CD14-positive monocyte (primary cell): ENCODE measurements around the gene CYP4F8. TPM values are rescaled to one million over a fixed set of nuclear protein-coding genes. Genes with fewer than 3 reads are reported as not detected.
"Not testable (repeated sequence)": the region's sequence is repeated elsewhere in the genome, so short reads cannot be mapped to it uniquely, and the experiment has no call there.

Source experiments
- DNase-seq, 3 donors: peaks; one replicate each; pipeline ENCODE4 v3.0.0-alpha.2; 2011 to 2022
- H2AFZ ChIP-seq: 2 replicates; pipeline ENCODE4 v1.6.0; 2012; ENCODE audit warnings: mild to moderate bottlenecking, low read depth, low read length, inconsistent platforms; ENCODE audit not compliant: insufficient read depth, poor library complexity, severe bottlenecking
- H3K27ac ChIP-seq, 2 donors: 1 replicate in 1 of 2; 2 replicates in 1 of 2; pipeline ENCODE4 v1.5.1; 2012 to 2013; ENCODE audit warnings: low read length in 2 of 2, control low read depth in 1 of 2, inconsistent platforms in 1 of 2, low read depth in 1 of 2, mild to moderate bottlenecking in 1 of 2
- H3K27me3 ChIP-seq, 2 donors: one replicate each; pipeline versions ENCODE4 v1.6.0 to v1.6.1; 2011 to 2013; ENCODE audit warnings: low read length in 2 of 2; ENCODE audit not compliant: control insufficient read depth in 2 of 2, insufficient read depth in 2 of 2
- H3K36me3 ChIP-seq, 2 donors: replicated peaks in 1 of 2; 1 replicate in 1 of 2; 2 replicates in 1 of 2; pipeline versions ENCODE4 v1.5.1 to v1.6.1; 2012 to 2013; ENCODE audit warnings: low read length in 2 of 2, control low read depth in 1 of 2, inconsistent platforms in 1 of 2, mild to moderate bottlenecking in 1 of 2; ENCODE audit not compliant: insufficient read depth in 2 of 2, control insufficient read depth in 1 of 2
- H3K4me1 ChIP-seq, 2 donors: 1 replicate in 1 of 2; 2 replicates in 1 of 2; pipeline versions ENCODE4 v1.5.1 to v1.6.1; 2012 to 2013; ENCODE audit warnings: low read length in 2 of 2, control low read depth in 1 of 2, inconsistent platforms in 1 of 2, mild to moderate bottlenecking in 1 of 2, moderate library complexity in 1 of 2; ENCODE audit not compliant: insufficient read depth in 2 of 2, control insufficient read depth in 1 of 2
- H3K4me2 ChIP-seq: replicated peaks from 2 replicates; pipeline ENCODE3; 2012; ENCODE audit warnings: low read length, moderate library complexity, mild to moderate bottlenecking; ENCODE audit not compliant: poor library complexity, severe bottlenecking; ENCODE audit errors: extremely low read depth
- H3K4me3 ChIP-seq, 3 experiments: fragments of 200-600 bp in 1 of 3; sonication (generic) in 1 of 3; replicated peaks in 1 of 3; 1 replicate in 2 of 3; 2 replicates in 1 of 3; pipeline ENCODE4 v1.5.1; 2011 to 2013; ENCODE audit warnings: low read length in 3 of 3, mild to moderate bottlenecking in 3 of 3, control low read depth in 2 of 3, low read depth in 2 of 3, inconsistent platforms in 1 of 3, moderate library complexity in 1 of 3
- H3K79me2 ChIP-seq: 2 replicates; pipeline ENCODE4 v1.6.0; 2012; ENCODE audit warnings: mild to moderate bottlenecking, control low read depth, inconsistent platforms, low read length, moderate library complexity; ENCODE audit not compliant: insufficient read depth
- H3K9ac ChIP-seq: 2 replicates; pipeline ENCODE4 v1.6.0; 2017; ENCODE audit warnings: low read length, mild to moderate bottlenecking; ENCODE audit not compliant: insufficient read depth, poor library complexity, severe bottlenecking
- H3K9me3 ChIP-seq, 2 donors: replicated peaks in 1 of 2; 1 replicate in 1 of 2; 2 replicates in 1 of 2; pipeline versions ENCODE4 v1.5.1 to v1.6.1; 2012 to 2013; ENCODE audit warnings: low read length in 2 of 2, control low read depth in 1 of 2; ENCODE audit not compliant: control insufficient read depth in 1 of 2, insufficient read depth in 1 of 2
- H4K20me1 ChIP-seq: 2 replicates; pipeline ENCODE4 v1.6.0; 2012; ENCODE audit warnings: mild to moderate bottlenecking, low read length, control low read depth, moderate library complexity; ENCODE audit not compliant: insufficient read depth
- H3K27ac Mint-ChIP-seq, 7 donors: one replicate each; pipeline ENCODE4 v1.8.0; 2020; ENCODE audit warnings: mild to moderate bottlenecking in 7 of 7, mixed read lengths in 7 of 7, moderate library complexity in 6 of 7, inconsistent platforms in 2 of 7
- H3K27me3 Mint-ChIP-seq, 3 donors: one replicate each; pipeline ENCODE4 v1.8.0; 2021 to 2022; ENCODE audit warnings: low read depth in 3 of 3, mild to moderate bottlenecking in 3 of 3, mixed read lengths in 3 of 3, moderate library complexity in 3 of 3, inconsistent platforms in 1 of 3
- H3K36me3 Mint-ChIP-seq, 2 donors: one replicate each; pipeline ENCODE4 v1.8.0; 2020; ENCODE audit warnings: mixed read lengths in 2 of 2, inconsistent platforms in 1 of 2, mild to moderate bottlenecking in 1 of 2
- H3K4me1 Mint-ChIP-seq: one replicate; pipeline ENCODE4 v1.8.0; 2020; ENCODE audit warnings: mild to moderate bottlenecking, mixed read lengths
- H3K4me3 Mint-ChIP-seq, 2 donors: one replicate each; pipeline ENCODE4 v1.8.0; 2020; ENCODE audit warnings: mild to moderate bottlenecking in 2 of 2, mixed read lengths in 2 of 2, moderate library complexity in 1 of 2
- H3K9me3 Mint-ChIP-seq, 7 donors: one replicate each; pipeline ENCODE4 v1.8.0; 2020 to 2022; ENCODE audit warnings: mixed read lengths in 7 of 7, mild to moderate bottlenecking in 6 of 7, moderate library complexity in 6 of 7, inconsistent platforms in 2 of 7
- WGBS: methylation state at CpG from one replicate; pipeline ENCODE4 v1.1.5; 2013; ENCODE audit warnings: missing lambda C conversion rate; ENCODE audit not compliant: insufficient coverage; 5-methylcytosine and 5-hydroxymethylcytosine counted together
- intact Hi-C, 2 donors: fragments of 100-400 bp; cut with micrococcal nuclease; formaldehyde crosslinking; loops; one replicate each; pipeline versions ENCODE4 v1.15.0 to v1.15.1; 2023
- polyA plus RNA-seq, 3 donors: library from polyadenylated mRNA; depleted of rRNA in 1 of 3; unstranded in 2 of 3; stranded (reverse) in 1 of 3; fragments of 300-500 nt in 2 of 3; fragments of >200 nt in 1 of 3; fragmentation: Illumina TruSeq in 2 of 3; gene quantifications; 1 replicate in 2 of 3; 2 replicates in 1 of 3; pipeline ENCODE4 v1.2.3, GENCODE V29; 2012 to 2021
- TF ChIP-seq, protein P1 (sequence below): fragments of 200-600 bp; IDR thresholded peaks from one replicate; pipeline ENCODE4 v1.8.0; 2022; ENCODE audit warnings: antibody characterized with exemption, mild to moderate bottlenecking

The CYP4F8 gene
- polyA plus RNA-seq, 3 donors = not detected

DNA sequence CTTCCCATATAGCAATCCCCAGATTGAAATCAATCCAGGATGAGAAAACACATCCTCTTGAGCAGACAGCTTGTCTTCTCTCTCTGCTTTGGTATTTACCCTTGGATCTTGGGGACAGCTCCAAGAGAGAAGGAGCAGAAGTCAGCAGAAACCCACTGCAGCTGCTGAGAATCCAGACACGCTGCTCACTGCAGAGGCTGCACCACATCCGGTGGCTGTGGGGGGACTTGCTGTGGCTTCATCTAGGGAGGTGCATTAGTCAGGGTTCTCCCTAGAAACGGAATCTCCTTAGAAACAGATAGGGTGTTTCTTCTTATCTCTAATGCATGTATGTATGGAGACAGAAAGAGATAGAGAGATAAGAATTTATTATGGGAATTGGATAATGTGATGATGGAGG, 60.5 kb downstream of the CYP4F8 start:
- no peak for DNase-seq
- no peaks in the 10 kb centered on the region for H3K36me3 Mint-ChIP-seq

DNA sequence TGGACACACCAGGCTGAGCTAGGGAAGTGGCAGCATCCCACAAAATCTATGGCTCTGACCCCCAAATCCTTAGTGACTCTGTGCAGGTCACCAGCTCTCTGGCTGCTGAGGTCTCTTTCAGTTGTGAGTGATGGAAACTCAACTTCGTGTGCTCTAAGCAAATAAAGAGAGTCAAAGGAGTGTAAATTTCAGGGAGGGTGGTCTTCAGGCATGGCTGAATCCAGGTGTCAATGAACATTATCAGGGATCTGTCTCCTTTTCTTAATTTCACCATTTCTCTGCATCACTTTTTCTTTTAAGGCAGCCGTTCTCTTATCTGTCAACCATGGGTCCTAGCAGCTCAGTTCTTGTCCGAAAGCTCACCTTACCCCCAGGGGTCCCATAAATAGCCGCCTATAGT, 64.1 kb downstream of the CYP4F8 start:
- Mint-ChIP-seq H3K36me3 (no peaks in the 10 kb centered on the region), H3K4me1 (no peaks in the 10 kb centered on the region), H3K27me3 (peaks cover 11 to 19% (median 11%) of the 10 kb centered on the region in 3 donors), H3K9me3 (peaks cover 0 to 3% (median 0%) of the 10 kb centered on the region in 7 donors), H3K27ac (no peak overlapping the region), H3K4me3 (no peak overlapping the region)
- H3K9ac ChIP-seq = no peak overlapping the region
- H3K36me3 ChIP-seq = no peaks in the 10 kb centered on the region
- no peaks in the 10 kb centered on the region for H3K79me2 ChIP-seq
- H3K27ac ChIP-seq = no peak overlapping the region
- peaks cover 0 to 3% of the 10 kb centered on the region in 2 donors for H3K27me3 ChIP-seq
- no peak for DNase-seq
- no peak overlapping the region for H3K4me2 ChIP-seq
- TF ChIP-seq, protein P1, sequence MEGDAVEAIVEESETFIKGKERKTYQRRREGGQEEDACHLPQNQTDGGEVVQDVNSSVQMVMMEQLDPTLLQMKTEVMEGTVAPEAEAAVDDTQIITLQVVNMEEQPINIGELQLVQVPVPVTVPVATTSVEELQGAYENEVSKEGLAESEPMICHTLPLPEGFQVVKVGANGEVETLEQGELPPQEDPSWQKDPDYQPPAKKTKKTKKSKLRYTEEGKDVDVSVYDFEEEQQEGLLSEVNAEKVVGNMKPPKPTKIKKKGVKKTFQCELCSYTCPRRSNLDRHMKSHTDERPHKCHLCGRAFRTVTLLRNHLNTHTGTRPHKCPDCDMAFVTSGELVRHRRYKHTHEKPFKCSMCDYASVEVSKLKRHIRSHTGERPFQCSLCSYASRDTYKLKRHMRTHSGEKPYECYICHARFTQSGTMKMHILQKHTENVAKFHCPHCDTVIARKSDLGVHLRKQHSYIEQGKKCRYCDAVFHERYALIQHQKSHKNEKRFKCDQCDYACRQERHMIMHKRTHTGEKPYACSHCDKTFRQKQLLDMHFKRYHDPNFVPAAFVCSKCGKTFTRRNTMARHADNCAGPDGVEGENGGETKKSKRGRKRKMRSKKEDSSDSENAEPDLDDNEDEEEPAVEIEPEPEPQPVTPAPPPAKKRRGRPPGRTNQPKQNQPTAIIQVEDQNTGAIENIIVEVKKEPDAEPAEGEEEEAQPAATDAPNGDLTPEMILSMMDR = no peak
- no peaks in the 10 kb centered on the region for H3K9me3 ChIP-seq
- no CpG with 5 or more reads among the region's 4 CpGs for WGBS
- no peaks in the 10 kb centered on the region for H4K20me1 ChIP-seq
- H3K4me3 ChIP-seq = no peak overlapping the region
- H3K4me1 ChIP-seq = no peaks in the 10 kb centered on the region
- intact Hi-C loops = no loop called here
- no peak overlapping the region for H2AFZ ChIP-seq

More for the DNA sequence above, 60.5 kb downstream of the CYP4F8 start:
- Mint-ChIP-seq H3K4me1 (peaks cover 9% of the 10 kb centered on the region), H3K27ac (no peak overlapping the region), H3K27me3 (peaks cover 8 to 13% (median 12%) of the 10 kb centered on the region in 3 donors), H3K4me3 (no peak overlapping the region), H3K9me3 (peaks cover 0 to 3% (median 0%) of the 10 kb centered on the region in 7 donors)
- Histone ChIP-seq H3K27ac (no peak overlapping the region), H3K4me2 (no peak overlapping the region), H3K79me2 (no peaks in the 10 kb centered on the region), H2AFZ (no peak overlapping the region), H3K9ac (no peak overlapping the region), H3K9me3 (no peaks in the 10 kb centered on the region), H3K4me3 (no peak overlapping the region), H4K20me1 (no peaks in the 10 kb centered on the region), H3K27me3 (no peaks in the 10 kb centered on the region), H3K36me3 (no peaks in the 10 kb centered on the region), H3K4me1 (no peaks in the 10 kb centered on the region)
- no CpG with 5 or more reads among the region's 3 CpGs for WGBS
- TF ChIP-seq, protein P1 = no peak
- intact Hi-C loops = loop anchor here in 1 of 2 donors (2.0 kb wide), 1 partner anchor 101 kb away; no protein-coding TSS in a partner anchor

- H3K27me3 ChIP-seq, H3K27ac ChIP-seq, H3K9me3 Mint-ChIP-seq, H3K4me3 Mint-ChIP-seq, H3K4me1 Mint-ChIP-seq, H3K4me1 ChIP-seq, intact Hi-C loops, DNase-seq, H3K9me3 ChIP-seq, H4K20me1 ChIP-seq, H3K36me3 ChIP-seq, H2AFZ ChIP-seq, H3K36me3 Mint-ChIP-seq, H3K79me2 ChIP-seq, H3K4me2 ChIP-seq, H3K9ac ChIP-seq, H3K4me3 ChIP-seq, H3K27ac Mint-ChIP-seq: not testable (repeated sequence)
- peaks cover 11 to 15% (median 15%) of the 10 kb centered on the region in 3 donors for H3K27me3 Mint-ChIP-seq
- WGBS = 89% methylated on average over 1 of the region's 4 CpGs
Measured at GRCh38 chr19:15679865-15680264, 64.8 kb downstream of the CYP4F8 start.
